GM19467 (cell line): ENCODE measurements around the gene CREB3L1.

Experiments
- ATAC-seq: cut with Tn5 transposase; IDR thresholded peaks from one replicate; pipeline ENCODE4 v1.9.1; 2021; ENCODE audit warnings: mild to moderate bottlenecking, moderate library complexity; ENCODE audit not compliant: unreplicated experiment

Gene CREB3L1

DNA sequence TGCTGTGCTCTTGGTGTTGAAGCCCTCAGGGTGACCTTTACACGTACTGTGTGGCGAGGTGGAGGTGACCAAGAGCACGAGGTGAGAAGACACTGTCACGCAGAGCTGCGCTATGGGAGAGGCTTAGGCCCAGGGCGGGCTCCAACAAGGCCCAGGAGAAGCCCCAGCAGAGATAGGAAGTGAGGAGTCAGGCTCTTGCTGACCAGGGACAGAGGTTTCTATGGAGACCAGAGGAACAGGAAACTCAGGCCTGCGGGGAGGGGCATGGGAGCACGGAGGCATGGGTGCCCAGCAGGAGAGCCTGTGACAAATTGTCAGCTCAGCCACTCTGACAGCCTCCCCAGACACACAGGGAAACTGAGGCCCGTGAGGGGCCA lies 85.6 kb downstream of the CREB3L1 start:
- no peak for ATAC-seq

DNA sequence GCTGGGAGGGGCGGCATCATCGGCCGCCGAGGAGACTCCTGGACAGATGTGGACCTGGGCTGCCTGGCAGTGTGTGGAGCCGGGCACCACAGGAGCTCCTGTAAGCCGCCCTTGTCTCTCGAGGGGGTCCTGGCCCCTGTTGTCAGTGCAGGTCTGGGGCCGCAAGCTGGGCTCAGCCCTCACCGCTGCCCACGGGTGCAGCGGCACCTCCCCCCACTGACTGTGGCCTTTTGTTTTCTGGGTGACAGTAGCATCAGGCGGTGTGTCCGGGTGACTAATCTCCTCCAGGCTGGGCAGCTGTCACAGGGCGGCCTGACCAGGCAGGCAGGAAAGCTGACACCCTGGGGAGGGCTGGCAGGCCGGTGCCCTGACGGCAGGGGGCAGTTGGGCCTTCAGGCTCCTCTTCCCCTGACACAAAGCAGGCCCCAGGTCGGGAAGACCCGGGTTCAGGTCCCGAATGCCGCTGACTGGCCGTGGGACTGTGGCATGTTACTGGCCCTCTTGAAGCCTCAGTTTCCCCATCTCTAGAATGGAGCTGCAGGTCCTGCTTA lies 86.1 kb downstream of the CREB3L1 start:
- no peak for ATAC-seq

- no peak for ATAC-seq
Observed at GRCh38 chr11:46364056-46364455, 86.6 kb downstream of the CREB3L1 start.

- no peak for ATAC-seq
Observed at GRCh38 chr11:46364791-46365190, 87.3 kb downstream of the CREB3L1 start.

GRCh38 chr11:46366260-46366659 lies 88.8 kb downstream of the CREB3L1 start:
- ATAC-seq: no peak

GRCh38 chr11:46366661-46367161 lies 89.2 kb downstream of the CREB3L1 start:
- ATAC-seq: no peak

DNA sequence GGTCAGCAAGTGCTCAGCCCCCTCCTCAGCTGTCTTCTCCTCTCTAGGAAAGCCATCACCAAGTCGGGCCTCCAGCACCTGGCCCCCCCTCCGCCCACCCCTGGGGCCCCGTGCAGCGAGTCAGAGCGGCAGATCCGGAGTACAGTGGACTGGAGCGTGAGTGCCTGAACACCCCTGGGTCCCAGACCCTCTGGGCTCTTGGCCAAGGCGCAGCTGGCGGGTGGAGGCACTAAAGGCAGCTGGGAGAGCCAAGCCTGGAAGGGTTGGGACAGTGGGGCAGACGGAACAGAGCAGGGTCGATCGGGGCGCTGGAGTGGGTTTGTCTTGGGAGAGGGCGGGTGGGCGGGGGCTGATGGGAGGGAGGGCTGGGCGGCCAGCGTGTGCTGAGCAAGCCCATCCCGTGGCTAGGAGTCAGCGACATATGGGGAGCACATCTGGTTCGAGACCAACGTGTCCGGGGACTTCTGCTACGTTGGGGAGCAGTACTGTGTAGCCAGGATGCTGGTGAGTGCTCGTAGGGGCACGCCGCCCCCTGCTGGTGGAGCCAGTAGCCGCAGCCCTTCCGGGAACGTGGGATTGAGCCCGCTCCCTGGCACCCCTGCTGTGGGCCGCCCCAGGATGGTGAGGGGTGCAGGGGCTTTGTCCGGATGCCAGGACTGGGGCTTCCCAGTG lies 89.9 kb downstream of the CREB3L1 start:
- ATAC-seq: peak; percentile 56

GRCh38 chr11:46367916-46368267 lies 90.4 kb downstream of the CREB3L1 start:
- no peak for ATAC-seq

DNA sequence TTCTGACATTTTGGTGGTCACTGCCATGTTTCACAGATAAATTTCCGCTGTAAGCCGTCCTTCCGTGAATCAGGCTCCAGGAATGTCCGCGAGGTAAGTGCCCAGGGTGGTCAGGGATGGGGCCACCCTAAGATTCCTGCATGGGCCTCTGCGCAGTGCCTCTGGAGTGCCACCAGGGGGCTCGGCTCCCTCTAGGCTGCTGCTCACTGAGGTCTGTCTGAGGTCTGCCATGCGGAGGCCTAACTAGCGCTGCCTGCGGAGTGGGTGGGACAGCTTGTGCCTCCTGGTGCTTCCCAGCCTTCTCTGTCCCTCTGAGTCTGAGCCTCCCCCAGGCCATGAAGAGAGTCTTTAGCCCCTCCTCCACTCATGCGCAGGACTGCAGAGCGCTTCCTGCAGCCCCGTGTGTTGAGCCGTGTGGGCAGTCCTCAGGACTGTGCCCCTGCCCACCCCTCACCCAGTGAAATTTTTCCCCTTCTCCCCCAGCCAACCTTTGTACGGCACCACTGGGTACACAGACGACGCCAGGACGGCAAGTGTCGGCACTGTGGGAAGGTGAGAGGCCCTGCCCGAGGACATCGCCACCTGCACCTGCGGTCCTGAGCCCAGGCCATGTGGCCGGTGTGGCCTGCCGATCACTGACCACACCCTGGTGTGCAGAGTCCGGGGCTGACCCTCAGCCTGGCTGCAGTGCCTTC lies 92.1 kb downstream of the CREB3L1 start:
- ATAC-seq: no peak

- no peak for ATAC-seq
Observed at GRCh38 chr11:46370253-46370652, 92.8 kb downstream of the CREB3L1 start.
